HEK293 (cell line): ENCODE data around the gene CTSO.

Experiments
- AEBP2 ChIP-seq: fragments of 450-650 bp; formaldehyde crosslinking; IDR thresholded peaks from 2 replicates; pipeline ENCODE4 v1.5.1; 2016; ENCODE audit warnings: missing biosample characterization, missing genetic modification characterization, borderline replicate concordance
- ATF2 ChIP-seq: fragments of 450-650 bp; formaldehyde crosslinking; IDR thresholded peaks from 2 replicates; pipeline ENCODE4 v1.5.1; 2016; ENCODE audit warnings: missing biosample characterization, missing genetic modification characterization, low read depth
- TF ChIP-seq, protein P1 (sequence below): fragments of 450-650 bp; formaldehyde crosslinking; IDR thresholded peaks from 2 replicates; pipeline ENCODE4 v1.5.1; 2016; ENCODE audit warnings: missing biosample characterization, missing genetic modification characterization
- TF ChIP-seq, protein P2 (sequence below): fragments of 450-650 bp; formaldehyde crosslinking; conservative IDR thresholded peaks from 2 replicates; pipeline ENCODE4 v1.5.1; 2016; ENCODE audit warnings: low read depth, missing biosample characterization, missing genetic modification characterization

DNA sequence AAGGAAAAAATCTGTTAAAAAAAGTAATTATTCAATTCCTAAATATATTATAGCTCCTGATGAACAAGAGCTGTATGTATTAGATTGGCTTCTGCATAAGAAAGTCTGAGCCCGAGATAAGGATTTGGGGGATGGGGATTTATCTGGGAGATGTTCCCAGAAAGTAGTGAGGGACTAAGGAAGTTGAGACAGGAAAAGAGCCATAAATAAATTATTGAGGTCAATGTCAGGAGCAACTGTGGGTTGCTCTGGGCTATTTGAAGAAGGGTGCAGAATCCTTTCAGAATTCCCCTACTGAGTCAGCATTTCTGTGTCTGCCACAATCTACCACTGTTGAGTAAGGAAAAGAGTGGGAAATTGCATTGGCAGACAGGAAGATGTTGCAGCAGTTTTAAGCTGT, 53.3 kb downstream of the CTSO start:
- no peak for TF ChIP-seq AEBP2
- TF ChIP-seq, protein P1, sequence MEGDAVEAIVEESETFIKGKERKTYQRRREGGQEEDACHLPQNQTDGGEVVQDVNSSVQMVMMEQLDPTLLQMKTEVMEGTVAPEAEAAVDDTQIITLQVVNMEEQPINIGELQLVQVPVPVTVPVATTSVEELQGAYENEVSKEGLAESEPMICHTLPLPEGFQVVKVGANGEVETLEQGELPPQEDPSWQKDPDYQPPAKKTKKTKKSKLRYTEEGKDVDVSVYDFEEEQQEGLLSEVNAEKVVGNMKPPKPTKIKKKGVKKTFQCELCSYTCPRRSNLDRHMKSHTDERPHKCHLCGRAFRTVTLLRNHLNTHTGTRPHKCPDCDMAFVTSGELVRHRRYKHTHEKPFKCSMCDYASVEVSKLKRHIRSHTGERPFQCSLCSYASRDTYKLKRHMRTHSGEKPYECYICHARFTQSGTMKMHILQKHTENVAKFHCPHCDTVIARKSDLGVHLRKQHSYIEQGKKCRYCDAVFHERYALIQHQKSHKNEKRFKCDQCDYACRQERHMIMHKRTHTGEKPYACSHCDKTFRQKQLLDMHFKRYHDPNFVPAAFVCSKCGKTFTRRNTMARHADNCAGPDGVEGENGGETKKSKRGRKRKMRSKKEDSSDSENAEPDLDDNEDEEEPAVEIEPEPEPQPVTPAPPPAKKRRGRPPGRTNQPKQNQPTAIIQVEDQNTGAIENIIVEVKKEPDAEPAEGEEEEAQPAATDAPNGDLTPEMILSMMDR (tag by site-specific recombination): no peak
- TF ChIP-seq ATF2 (tag by site-specific recombination): no peak
- TF ChIP-seq, protein P2, sequence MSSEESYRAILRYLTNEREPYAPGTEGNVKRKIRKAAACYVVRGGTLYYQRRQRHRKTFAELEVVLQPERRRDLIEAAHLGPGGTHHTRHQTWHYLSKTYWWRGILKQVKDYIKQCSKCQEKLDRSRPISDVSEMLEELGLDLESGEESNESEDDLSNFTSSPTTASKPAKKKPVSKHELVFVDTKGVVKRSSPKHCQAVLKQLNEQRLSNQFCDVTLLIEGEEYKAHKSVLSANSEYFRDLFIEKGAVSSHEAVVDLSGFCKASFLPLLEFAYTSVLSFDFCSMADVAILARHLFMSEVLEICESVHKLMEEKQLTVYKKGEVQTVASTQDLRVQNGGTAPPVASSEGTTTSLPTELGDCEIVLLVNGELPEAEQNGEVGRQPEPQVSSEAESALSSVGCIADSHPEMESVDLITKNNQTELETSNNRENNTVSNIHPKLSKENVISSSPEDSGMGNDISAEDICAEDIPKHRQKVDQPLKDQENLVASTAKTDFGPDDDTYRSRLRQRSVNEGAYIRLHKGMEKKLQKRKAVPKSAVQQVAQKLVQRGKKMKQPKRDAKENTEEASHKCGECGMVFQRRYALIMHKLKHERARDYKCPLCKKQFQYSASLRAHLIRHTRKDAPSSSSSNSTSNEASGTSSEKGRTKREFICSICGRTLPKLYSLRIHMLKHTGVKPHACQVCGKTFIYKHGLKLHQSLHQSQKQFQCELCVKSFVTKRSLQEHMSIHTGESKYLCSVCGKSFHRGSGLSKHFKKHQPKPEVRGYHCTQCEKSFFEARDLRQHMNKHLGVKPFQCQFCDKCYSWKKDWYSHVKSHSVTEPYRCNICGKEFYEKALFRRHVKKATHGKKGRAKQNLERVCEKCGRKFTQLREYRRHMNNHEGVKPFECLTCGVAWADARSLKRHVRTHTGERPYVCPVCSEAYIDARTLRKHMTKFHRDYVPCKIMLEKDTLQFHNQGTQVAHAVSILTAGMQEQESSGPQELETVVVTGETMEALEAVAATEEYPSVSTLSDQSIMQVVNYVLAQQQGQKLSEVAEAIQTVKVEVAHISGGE (tag by site-specific recombination): no peak
